ENCODE data around the gene LARGE1. TPM values are rescaled to one million over a fixed set of nuclear protein-coding genes. Genes with fewer than 3 reads are reported as not detected.

Gene LARGE1
- total and polyA plus RNA-seq, 11 donors, result 31.2 to 211 (median 129) TPM

- Histone ChIP-seq H3K36me3 (no peaks in the 10 kb centered on the region), H3K9me3 (peaks cover 0 to 8% (median 0%) of the 10 kb centered on the region in 12 donors), H3K4me1 (peaks cover 0 to 93% (median 40%) of the 10 kb centered on the region in 12 donors), H3K27me3 (no peaks in the 10 kb centered on the region), H3K27ac (peak overlapping the region in 9 of 12 donors; percentile 12 to 81 (median 75)), H3K4me3 (no peak overlapping the region)
- no peak for TF ChIP-seq POLR2A (IDR thresholded peaks at IDR 0.05)
- ATAC-seq (no peak), DNase-seq (no peak)
- WGBS, 4 donors, result 78 to 89% (median 84%) methylated on average over 7 of the region's 7 CpGs
- intact Hi-C loops (cut with DNase I), result no loop called here
Observed at GRCh38 chr22:33898121-33898520, 22.2 kb downstream of the LARGE1 start.

- ATAC-seq (peak; percentile 65 to 77 (median 70)), DNase-seq (no peak)
- H3K27me3 ChIP-seq, result no peaks in the 10 kb centered on the region
- WGBS, 4 donors, result 37 to 72% (median 61%) methylated on average over 8 of the region's 8 CpGs
- no peak overlapping the region for H3K4me3 ChIP-seq
- H3K9me3 ChIP-seq, result peaks cover 0 to 8% (median 0%) of the 10 kb centered on the region in 12 donors
- no peak for TF ChIP-seq CTCF (IDR thresholded peaks at IDR 0.05)
- no peak for TF ChIP-seq POLR2A (IDR thresholded peaks at IDR 0.05)
- peak overlapping the region; percentile 12 to 81 (median 60) for H3K27ac ChIP-seq
- intact Hi-C loops (cut with DNase I), result no loop called here
- H3K36me3 ChIP-seq, result no peaks in the 10 kb centered on the region
- H3K4me1 ChIP-seq, result peaks cover 0 to 87% (median 35%) of the 10 kb centered on the region in 12 donors
Observed at GRCh38 chr22:33897448-33897835, 22.8 kb downstream of the LARGE1 start.

GRCh38 chr22:33896575-33897447 is 23.5 kb downstream of the LARGE1 start:
- TF ChIP-seq POLR2A (IDR thresholded peaks at IDR 0.05) (no peak), CTCF (IDR thresholded peaks at IDR 0.05) (no peak)
- Histone ChIP-seq H3K4me3 (no peak overlapping the region), H3K36me3 (no peaks in the 10 kb centered on the region), H3K27ac (peak overlapping the region; percentile 12 to 81 (median 60)), H3K9me3 (peaks cover 0 to 8% (median 0%) of the 10 kb centered on the region in 12 donors), H3K4me1 (peaks cover 0 to 87% (median 30%) of the 10 kb centered on the region in 12 donors), H3K27me3 (no peaks in the 10 kb centered on the region)
- ATAC-seq (peak; percentile 78 to 85 (median 81)), DNase-seq (no peak)
- WGBS, 4 donors, result 58 to 62% (median 60%) methylated on average over 12 of the region's 12 CpGs
- intact Hi-C loops (cut with DNase I), result no loop called here

- intact Hi-C loops (cut with DNase I), result no loop called here
- peak overlapping the region in 9 of 12 donors; percentile 12 to 81 (median 75) for H3K27ac ChIP-seq
- no peaks in the 10 kb centered on the region for H3K27me3 ChIP-seq
- ATAC-seq (no peak), DNase-seq (no peak)
- 75 to 88% (median 85%) methylated on average over 3 of the region's 3 CpGs for WGBS, 4 donors
- H3K9me3 ChIP-seq, result peaks cover 0 to 8% (median 0%) of the 10 kb centered on the region in 12 donors
- no peak for TF ChIP-seq CTCF (IDR thresholded peaks at IDR 0.05)
- TF ChIP-seq POLR2A (IDR thresholded peaks at IDR 0.05), result no peak
- no peaks in the 10 kb centered on the region for H3K36me3 ChIP-seq
- H3K4me3 ChIP-seq, result no peak overlapping the region
- H3K4me1 ChIP-seq, result peaks cover 0 to 86% (median 29%) of the 10 kb centered on the region in 12 donors
Observed at GRCh38 chr22:33896154-33896553, 24.1 kb downstream of the LARGE1 start.
